Testis (tissue), 3 donors: Measurements from ENCODE around the gene ABCF2. TPM values are rescaled to one million over a fixed set of nuclear protein-coding genes. Genes with fewer than 3 reads are reported as not detected.

Experiments used
- DNase-seq: peaks from one replicate; pipeline ENCODE4 v3.0.0-alpha.2; 2019
- H3K27ac ChIP-seq, 2 donors: fragments of 200-600 bp; sonication (generic); one replicate each; pipeline ENCODE4 v1.5.1; 2019
- H3K27me3 ChIP-seq: fragments of 200-600 bp; sonication (generic); one replicate; pipeline ENCODE4 v1.5.1; 2019
- H3K36me3 ChIP-seq: fragments of 200-600 bp; sonication (generic); one replicate; pipeline ENCODE4 v1.5.1; 2017; ENCODE audit warnings: low read depth; ENCODE audit errors: missing control alignments
- H3K4me1 ChIP-seq: fragments of 200-600 bp; sonication (generic); one replicate; pipeline ENCODE4 v1.5.1; 2019
- H3K4me3 ChIP-seq, 2 donors: fragments of 200-600 bp; sonication (generic); one replicate each; pipeline ENCODE4 v1.5.1; 2017 to 2019
- H3K9me3 ChIP-seq: fragments of 200-600 bp; sonication (generic); one replicate; pipeline ENCODE4 v1.5.1; 2017
- POLR2A ChIP-seq: fragments of 450-650 bp; IDR thresholded peaks from one replicate; pipeline ENCODE4 v1.6.1; 2017; ENCODE audit warnings: antibody characterized with exemption, mild to moderate bottlenecking, moderate library complexity
- WGBS, 2 donors: methylation state at CpG; one replicate each; pipeline ENCODE4 v1.1.5; 2018; 5-methylcytosine and 5-hydroxymethylcytosine counted together
- intact Hi-C: fragments of 100-400 bp; cut with DNase I; formaldehyde crosslinking; loops from one replicate; pipeline ENCODE4 v1.15.1; 2023; ENCODE audit warnings: low total_unique reads
- polyA plus RNA-seq: library from polyadenylated mRNA; stranded (reverse); fragments of 350-450 nt; fragmentation: Illumina TruSeq; extraction: RNeasy Lipid Tissue Mini Kit (QIAGEN cat#74804); gene quantifications from one replicate; pipeline ENCODE4 v1.2.3, GENCODE V29; 2014; ENCODE audit warnings: low read depth, low replicate concordance; ENCODE audit not compliant: insufficient read depth
- total RNA-seq, 2 donors: library from RNA; depleted of rRNA; stranded (reverse); fragments of >200 nt; gene quantifications; one replicate each; pipeline ENCODE4 v1.2.3, GENCODE V29; 2016
- TF ChIP-seq, protein P1 (sequence below), 3 experiments: fragments of 450-650 bp in 2 of 3; fragments of 200-600 bp in 1 of 3; sonication (generic) in 1 of 3; IDR thresholded peaks; one replicate each; pipeline ENCODE4 v1.5.1; 2016 to 2019; ENCODE audit warnings: antibody characterized with exemption in 3 of 3, mild to moderate bottlenecking in 2 of 3, moderate library complexity in 1 of 3

The ABCF2 gene
- total and polyA plus RNA-seq, 3 donors from 2014 or later, result 44.4 to 54.3 (median 49.4) TPM

DNA sequence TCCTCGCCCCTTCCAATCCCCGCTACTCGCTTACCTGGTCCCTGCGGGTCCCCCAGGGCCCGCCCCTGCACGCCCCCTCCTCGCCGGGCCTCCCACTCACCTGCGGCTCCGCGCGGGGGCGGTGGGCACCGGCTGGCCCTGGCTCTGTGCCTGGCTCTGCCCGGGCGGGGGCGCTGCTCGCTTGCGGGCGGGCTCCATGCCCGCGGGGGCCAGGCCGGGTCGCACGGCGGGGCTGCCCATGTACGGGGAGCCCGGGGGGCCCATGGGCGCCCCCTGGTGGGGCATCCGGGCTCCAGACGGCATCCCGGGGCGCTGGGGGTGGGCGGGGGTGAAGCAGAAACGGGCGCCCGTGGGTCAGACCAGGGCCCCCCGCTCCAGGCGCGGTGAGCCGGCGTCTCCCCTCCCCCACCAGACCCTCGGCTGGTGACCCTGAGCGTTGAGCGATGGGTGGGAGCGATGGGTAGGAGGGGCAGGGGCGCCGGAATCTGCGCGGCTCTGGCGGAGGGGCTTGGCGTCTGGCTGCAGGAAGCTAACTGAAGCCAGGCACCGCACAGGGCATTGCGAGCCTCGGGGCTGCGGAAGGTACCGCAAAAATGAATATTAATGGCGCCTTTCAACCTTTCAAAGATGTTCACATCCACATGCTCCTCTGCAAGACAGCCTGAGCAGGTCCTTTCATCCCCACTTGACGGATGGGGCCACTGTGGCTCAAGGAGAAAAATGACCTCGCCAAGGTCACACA lies 18.5 kb upstream of the ABCF2 start:
- intact Hi-C loops, result no loop called here
- Histone ChIP-seq H3K27me3 (no peaks in the 10 kb centered on the region), H3K36me3 (no peaks in the 10 kb centered on the region), H3K4me1 (peaks cover 41% of the 10 kb centered on the region), H3K4me3 (peak overlapping the region; percentile 24 to 25), H3K9me3 (no peaks in the 10 kb centered on the region), H3K27ac (peak overlapping the region in 1 of 2 donors; percentile 36)
- TF ChIP-seq, protein P1, sequence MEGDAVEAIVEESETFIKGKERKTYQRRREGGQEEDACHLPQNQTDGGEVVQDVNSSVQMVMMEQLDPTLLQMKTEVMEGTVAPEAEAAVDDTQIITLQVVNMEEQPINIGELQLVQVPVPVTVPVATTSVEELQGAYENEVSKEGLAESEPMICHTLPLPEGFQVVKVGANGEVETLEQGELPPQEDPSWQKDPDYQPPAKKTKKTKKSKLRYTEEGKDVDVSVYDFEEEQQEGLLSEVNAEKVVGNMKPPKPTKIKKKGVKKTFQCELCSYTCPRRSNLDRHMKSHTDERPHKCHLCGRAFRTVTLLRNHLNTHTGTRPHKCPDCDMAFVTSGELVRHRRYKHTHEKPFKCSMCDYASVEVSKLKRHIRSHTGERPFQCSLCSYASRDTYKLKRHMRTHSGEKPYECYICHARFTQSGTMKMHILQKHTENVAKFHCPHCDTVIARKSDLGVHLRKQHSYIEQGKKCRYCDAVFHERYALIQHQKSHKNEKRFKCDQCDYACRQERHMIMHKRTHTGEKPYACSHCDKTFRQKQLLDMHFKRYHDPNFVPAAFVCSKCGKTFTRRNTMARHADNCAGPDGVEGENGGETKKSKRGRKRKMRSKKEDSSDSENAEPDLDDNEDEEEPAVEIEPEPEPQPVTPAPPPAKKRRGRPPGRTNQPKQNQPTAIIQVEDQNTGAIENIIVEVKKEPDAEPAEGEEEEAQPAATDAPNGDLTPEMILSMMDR (IDR thresholded peaks at IDR 0.05), result peak; percentile 19 to 63 (median 37)
- TF ChIP-seq POLR2A, result no peak
- WGBS, 2 donors, result 5 to 18% methylated on average over 5 to 49 of the region's 60 CpGs
- DNase-seq, result peak; percentile 45

DNA sequence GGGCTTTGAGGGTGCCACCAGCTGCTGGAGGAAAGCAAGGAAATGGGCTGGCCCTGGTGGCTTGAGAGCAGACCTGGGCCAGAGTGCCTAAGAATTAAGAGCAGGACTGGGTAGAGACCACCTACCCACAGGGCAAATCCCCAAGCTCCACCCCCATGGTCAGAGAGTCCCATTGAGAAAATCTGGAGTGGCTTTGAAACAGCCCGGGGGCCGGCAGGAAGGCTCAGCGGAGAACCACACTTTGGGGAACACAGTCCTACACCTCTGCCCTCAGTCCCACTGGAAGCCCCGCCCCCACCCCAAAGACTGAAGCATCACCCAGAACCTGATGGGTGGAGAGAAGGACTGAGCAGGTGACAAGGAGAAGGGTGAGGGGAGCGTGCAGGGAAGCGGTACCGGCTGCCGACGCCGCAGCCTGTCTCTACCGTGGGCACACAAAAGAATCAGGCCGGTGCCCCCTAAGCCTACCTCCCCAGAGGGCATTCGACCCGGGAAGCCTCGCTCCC lies 17.9 kb upstream of the ABCF2 start:
- intact Hi-C loops, result no loop called here
- peak overlapping the region in 1 of 2 donors; percentile 36 for H3K27ac ChIP-seq

DNA sequence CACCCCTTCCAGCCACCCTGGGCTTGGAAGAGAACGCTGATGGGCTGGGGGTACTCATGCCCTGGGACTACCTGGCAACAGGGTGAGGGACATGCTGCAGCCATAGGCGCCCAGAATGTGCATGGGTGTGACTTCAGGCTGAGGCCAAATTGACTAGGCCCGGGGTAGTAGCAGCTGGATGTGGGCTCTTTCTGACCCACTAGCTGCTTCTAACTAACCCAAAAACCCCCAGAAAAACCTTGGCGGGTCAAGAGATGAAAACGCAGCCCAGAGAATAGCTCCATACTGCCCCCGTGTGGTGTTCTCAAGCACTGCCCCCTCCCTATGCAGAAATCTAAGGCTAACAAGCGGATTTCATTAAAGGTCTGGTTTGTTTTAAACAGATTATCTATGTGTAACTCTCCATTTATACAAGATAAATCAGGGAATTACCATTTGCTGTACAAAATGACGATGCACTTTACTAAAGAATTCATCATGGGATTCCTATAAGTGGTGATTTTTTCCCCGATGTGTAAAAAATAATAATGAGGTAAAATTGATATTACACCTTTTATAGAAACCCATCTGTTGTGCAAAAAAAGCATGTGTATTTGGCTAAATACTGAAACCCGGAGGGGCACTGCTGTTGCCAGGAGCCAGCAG lies 17.3 kb upstream of the ABCF2 start:
- Histone ChIP-seq H3K27me3 (no peaks in the 10 kb centered on the region), H3K4me1 (peaks cover 29% of the 10 kb centered on the region), H3K27ac (no peak overlapping the region), H3K9me3 (no peaks in the 10 kb centered on the region), H3K36me3 (no peaks in the 10 kb centered on the region), H3K4me3 (no peak overlapping the region)
- no peak for TF ChIP-seq POLR2A
- TF ChIP-seq, protein P1 (IDR thresholded peaks at IDR 0.05), result peak; percentile 72 to 90 (median 80)
- intact Hi-C loops, result no loop called here
- 29 to 30% methylated on average over 10 of the region's 10 CpGs for WGBS, 2 donors
- peak; percentile 68 for DNase-seq

More for the DNA sequence above, 17.9 kb upstream of the ABCF2 start:
- DNase-seq, result no peak
- H3K9me3 ChIP-seq, result no peaks in the 10 kb centered on the region
- TF ChIP-seq, protein P1 (IDR thresholded peaks at IDR 0.05), result no peak
- no peak for TF ChIP-seq POLR2A
- H3K4me1 ChIP-seq, result peaks cover 34% of the 10 kb centered on the region
- no peaks in the 10 kb centered on the region for H3K36me3 ChIP-seq
- peak overlapping the region; percentile 24 to 25 for H3K4me3 ChIP-seq
- 13 to 21% methylated on average over 12 to 15 of the region's 15 CpGs for WGBS, 2 donors
- no peaks in the 10 kb centered on the region for H3K27me3 ChIP-seq

DNA sequence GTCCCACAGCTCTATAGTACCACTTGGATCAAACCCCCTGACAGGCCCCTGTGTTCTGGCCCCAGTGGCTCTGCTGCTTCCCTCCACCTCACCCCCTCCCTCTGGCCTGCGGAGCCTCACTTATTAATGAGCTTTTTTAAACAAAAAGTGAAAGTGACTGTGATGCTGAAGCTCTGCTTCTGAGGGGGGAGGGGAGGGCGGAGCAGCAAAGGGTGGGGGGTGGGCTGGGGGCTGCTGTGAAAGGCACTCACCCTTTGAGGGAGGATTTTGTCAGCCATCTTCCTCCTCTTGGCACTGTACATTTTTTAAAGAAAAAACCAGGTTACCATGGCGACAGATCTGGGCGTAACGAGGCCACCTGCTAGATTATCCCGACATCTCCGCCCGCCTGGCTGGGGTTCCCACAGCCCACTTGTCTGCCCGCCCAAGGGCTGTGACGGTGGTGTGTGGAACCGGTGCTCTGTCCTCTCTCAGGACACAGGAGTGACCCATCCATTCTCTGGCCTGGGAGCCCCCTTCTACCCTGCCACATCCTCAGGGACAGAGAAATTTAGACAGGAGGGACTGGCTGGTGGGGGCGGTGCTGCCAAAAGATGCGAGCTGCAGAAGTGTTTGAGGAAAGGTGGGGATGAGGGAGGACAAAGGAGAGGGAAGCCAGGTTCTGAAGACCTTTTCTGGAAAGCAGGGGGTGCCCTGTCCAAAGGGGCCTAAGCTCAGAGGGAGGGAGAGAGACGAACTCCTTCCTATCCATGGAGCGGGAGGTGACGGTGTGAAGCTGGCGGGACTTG lies 16.6 kb upstream of the ABCF2 start:
- Histone ChIP-seq H3K27ac (no peak overlapping the region), H3K9me3 (no peaks in the 10 kb centered on the region), H3K36me3 (no peaks in the 10 kb centered on the region), H3K4me3 (no peak overlapping the region), H3K27me3 (no peaks in the 10 kb centered on the region), H3K4me1 (peaks cover 28% of the 10 kb centered on the region)
- intact Hi-C loops, result no loop called here
- no peak for DNase-seq
- WGBS, 2 donors, result 54 to 69% methylated on average over 17 of the region's 17 CpGs
- TF ChIP-seq, protein P1 (IDR thresholded peaks at IDR 0.05), result no peak
- TF ChIP-seq POLR2A, result no peak
